OCI-LY1 (cell line): ENCODE data around the gene FBL.

Source experiments
- H2AFZ ChIP-seq: fragments of 200-600 bp; sonication (generic), shearing (Covaris generic); 2 replicates; pipeline ENCODE4 v1.6.0; 2014; ENCODE audit warnings: antibody characterized with exemption, mild to moderate bottlenecking, low read length
- H3F3A ChIP-seq: fragments of 200-600 bp; sonication (generic), shearing (Covaris generic); 2 replicates; pipeline ENCODE4 v1.6.0; 2014; ENCODE audit warnings: mild to moderate bottlenecking, antibody characterized with exemption, low read length, moderate library complexity; ENCODE audit not compliant: insufficient read depth
- H3K27ac ChIP-seq: fragments of 200-600 bp; sonication (generic); 2 replicates; pipeline ENCODE4 v1.5.1; 2014; ENCODE audit warnings: low read length, mixed run types, mild to moderate bottlenecking, low read depth; ENCODE audit not compliant: poor library complexity, severe bottlenecking
- H3K27me3 ChIP-seq: fragments of 200-600 bp; sonication (generic); 2 replicates; pipeline ENCODE4 v1.6.0; 2014; ENCODE audit warnings: antibody characterized with exemption, mild to moderate bottlenecking, low read length, moderate library complexity; ENCODE audit not compliant: insufficient read depth
- H3K36me3 ChIP-seq: fragments of 200-600 bp; sonication (generic); 2 replicates; pipeline ENCODE4 v1.6.1; 2014; ENCODE audit warnings: mild to moderate bottlenecking, antibody characterized with exemption, low read length, moderate library complexity, mixed read lengths; ENCODE audit not compliant: insufficient read depth
- H3K4me1 ChIP-seq: fragments of 200-600 bp; sonication (generic); 2 replicates; pipeline ENCODE4 v1.5.1; 2014; ENCODE audit warnings: mild to moderate bottlenecking, low read length, moderate library complexity; ENCODE audit not compliant: insufficient read depth, severe bottlenecking
- H3K4me2 ChIP-seq: fragments of 200-600 bp; sonication (generic), shearing (Covaris generic); 2 replicates; pipeline ENCODE4 v1.6.1; 2014; ENCODE audit warnings: low read length
- H3K4me3 ChIP-seq: fragments of 200-600 bp; sonication (generic); 2 replicates; pipeline ENCODE4 v1.5.1; 2014; ENCODE audit warnings: low read length, low read depth, mild to moderate bottlenecking, mixed read lengths; ENCODE audit not compliant: poor library complexity, severe bottlenecking
- H3K79me2 ChIP-seq: fragments of 200-600 bp; shearing (Covaris generic); 2 replicates; pipeline ENCODE4 v1.6.1; 2016; ENCODE audit warnings: mixed run types, low read length, mixed read lengths; ENCODE audit not compliant: insufficient read depth
- H3K9ac ChIP-seq: fragments of 200-600 bp; sonication (generic), shearing (Covaris generic); 2 replicates; pipeline ENCODE4 v1.6.1; 2014; ENCODE audit warnings: mild to moderate bottlenecking, low read length, mixed read lengths
- H3K9me2 ChIP-seq: fragments of 200-600 bp; sonication (generic), shearing (Covaris generic); 2 replicates; pipeline ENCODE4 v1.6.1; 2014; ENCODE audit warnings: low read depth, mild to moderate bottlenecking, low read length, mixed read lengths
- H3K9me3 ChIP-seq: fragments of 200-600 bp; shearing (Covaris generic); 2 replicates; pipeline ENCODE4 v1.6.1; 2014; ENCODE audit warnings: low read length, mixed read lengths
- H4K20me1 ChIP-seq: fragments of 200-600 bp; sonication (generic), shearing (Covaris generic); 2 replicates; pipeline ENCODE4 v1.6.0; 2016; ENCODE audit warnings: mild to moderate bottlenecking, low read length; ENCODE audit not compliant: insufficient read depth
- EZH2 ChIP-seq: fragments of 200-600 bp; sonication (generic), shearing (Covaris generic); IDR thresholded peaks from 2 replicates; pipeline ENCODE4 v1.8.0; 2017; ENCODE audit warnings: borderline replicate concordance, mixed run types, mild to moderate bottlenecking, antibody characterized with exemption, low read length, moderate library complexity, mixed read lengths
- TF ChIP-seq, protein P1 (sequence below): fragments of 200-600 bp; sonication (generic), shearing (Covaris generic); IDR thresholded peaks from 2 replicates; pipeline ENCODE4 v1.5.1; 2017; ENCODE audit warnings: mild to moderate bottlenecking, antibody characterized with exemption, low read length, moderate library complexity, mixed read lengths

The FBL gene

DNA sequence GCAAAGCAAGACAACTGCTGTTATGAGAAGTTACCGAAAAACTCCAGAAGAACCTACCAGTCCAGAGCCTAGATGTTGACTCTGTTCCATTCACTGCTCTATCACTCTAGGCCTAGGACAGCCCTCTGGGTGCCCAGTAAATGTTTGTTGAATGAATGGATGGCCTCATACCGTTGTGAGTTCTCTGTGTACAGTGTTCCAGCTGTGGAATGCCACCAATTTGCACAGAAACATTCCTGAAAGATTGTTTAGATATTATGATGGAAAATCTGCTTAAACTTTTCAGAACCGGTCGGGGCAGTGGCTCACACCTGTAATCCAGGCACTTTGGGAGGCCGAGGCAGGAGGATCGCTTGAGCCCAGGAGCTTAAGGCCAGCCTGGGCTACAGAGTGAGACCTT, 1.3 kb upstream of the FBL start:
- Histone ChIP-seq H3K27me3 (no peaks in the 10 kb centered on the region), H4K20me1 (no peaks in the 10 kb centered on the region), H3F3A (no peaks in the 10 kb centered on the region), H3K4me3 (no peak overlapping the region), H3K79me2 (peaks cover 36% of the 10 kb centered on the region), H3K27ac (no peak overlapping the region), H3K36me3 (no peaks in the 10 kb centered on the region), H3K9ac (no peak overlapping the region), H2AFZ (no peak overlapping the region), H3K9me2 (no peaks in the 10 kb centered on the region), H3K9me3 (no peaks in the 10 kb centered on the region), H3K4me1 (peaks cover 32% of the 10 kb centered on the region), H3K4me2 (no peak overlapping the region)
- TF ChIP-seq EZH2 = no peak
- TF ChIP-seq, protein P1, sequence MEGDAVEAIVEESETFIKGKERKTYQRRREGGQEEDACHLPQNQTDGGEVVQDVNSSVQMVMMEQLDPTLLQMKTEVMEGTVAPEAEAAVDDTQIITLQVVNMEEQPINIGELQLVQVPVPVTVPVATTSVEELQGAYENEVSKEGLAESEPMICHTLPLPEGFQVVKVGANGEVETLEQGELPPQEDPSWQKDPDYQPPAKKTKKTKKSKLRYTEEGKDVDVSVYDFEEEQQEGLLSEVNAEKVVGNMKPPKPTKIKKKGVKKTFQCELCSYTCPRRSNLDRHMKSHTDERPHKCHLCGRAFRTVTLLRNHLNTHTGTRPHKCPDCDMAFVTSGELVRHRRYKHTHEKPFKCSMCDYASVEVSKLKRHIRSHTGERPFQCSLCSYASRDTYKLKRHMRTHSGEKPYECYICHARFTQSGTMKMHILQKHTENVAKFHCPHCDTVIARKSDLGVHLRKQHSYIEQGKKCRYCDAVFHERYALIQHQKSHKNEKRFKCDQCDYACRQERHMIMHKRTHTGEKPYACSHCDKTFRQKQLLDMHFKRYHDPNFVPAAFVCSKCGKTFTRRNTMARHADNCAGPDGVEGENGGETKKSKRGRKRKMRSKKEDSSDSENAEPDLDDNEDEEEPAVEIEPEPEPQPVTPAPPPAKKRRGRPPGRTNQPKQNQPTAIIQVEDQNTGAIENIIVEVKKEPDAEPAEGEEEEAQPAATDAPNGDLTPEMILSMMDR = no peak

DNA sequence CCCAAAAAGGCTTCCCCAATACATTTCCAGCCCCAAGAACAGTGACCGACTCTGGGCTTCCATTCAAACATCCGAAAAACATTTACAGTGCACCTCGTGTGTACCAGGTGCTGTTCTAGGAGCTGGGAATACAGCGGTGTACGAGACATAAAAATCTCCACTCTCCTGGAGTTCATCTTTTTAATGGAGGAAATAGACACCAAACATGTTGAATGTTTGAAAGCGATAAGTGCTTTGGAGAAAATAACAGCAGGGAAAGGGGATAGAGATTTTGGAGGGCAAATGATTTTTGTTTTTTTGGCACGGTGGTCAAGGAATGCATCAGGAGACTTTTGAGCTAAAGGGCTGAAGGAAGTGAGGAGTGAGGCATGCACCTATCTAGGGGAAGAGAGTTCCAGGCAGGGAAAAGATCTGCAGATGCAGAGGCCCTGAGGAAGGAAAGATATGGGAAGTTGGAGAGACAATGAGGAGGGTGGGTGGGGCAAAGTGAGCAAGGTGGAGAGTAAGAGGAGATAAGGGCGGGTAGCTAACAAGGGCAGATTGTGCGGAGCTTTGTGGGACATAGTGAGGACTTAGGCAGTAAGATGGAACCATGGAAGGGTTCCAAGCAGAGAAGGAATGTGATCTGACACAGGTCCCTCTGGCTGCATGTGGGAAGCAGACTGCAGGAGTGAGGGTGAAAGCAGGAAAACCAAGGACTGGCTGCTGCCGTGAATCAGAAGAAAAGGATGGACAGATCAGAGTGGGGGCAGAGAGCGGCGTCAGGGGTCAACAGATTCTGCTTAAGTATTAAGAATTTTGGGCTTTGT, 703 bp upstream of the FBL start:
- Histone ChIP-seq H4K20me1 (no peaks in the 10 kb centered on the region), H3K27ac (peak overlapping the region; percentile 15), H3K9me3 (no peaks in the 10 kb centered on the region), H3K27me3 (no peaks in the 10 kb centered on the region), H3K4me3 (peak overlapping the region; percentile 88), H3K9me2 (no peaks in the 10 kb centered on the region), H3F3A (no peaks in the 10 kb centered on the region), H3K4me2 (peak overlapping the region; percentile 91), H3K9ac (peak overlapping the region; percentile 95), H3K4me1 (peaks cover 36% of the 10 kb centered on the region), H3K79me2 (peaks cover 42% of the 10 kb centered on the region), H3K36me3 (no peaks in the 10 kb centered on the region), H2AFZ (peak overlapping the region; percentile 39; the same call in 1 of the 2 replicates)
- TF ChIP-seq, protein P1 = no peak
- no peak for TF ChIP-seq EZH2

DNA sequence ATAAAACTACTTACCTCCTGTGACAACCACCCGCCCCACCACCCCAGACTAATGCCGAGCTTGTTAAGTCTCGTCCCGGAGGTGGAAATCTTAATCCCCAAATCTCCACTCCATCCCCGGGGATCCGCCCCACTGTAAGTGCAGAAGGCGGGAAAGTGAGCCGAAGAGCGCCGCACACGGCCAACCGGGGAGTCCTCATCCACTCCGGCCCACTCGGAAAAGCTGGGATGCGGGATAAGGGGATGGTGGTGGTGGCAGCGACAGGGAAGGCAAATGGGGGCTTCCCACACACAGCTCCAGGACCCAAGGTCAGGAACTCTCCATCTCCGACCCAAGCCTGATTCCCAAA, 621 bp downstream of the FBL start:
- Histone ChIP-seq H3K4me2 (peak overlapping the region; percentile 91), H3K27ac (peak overlapping the region; percentile 48), H3F3A (no peaks in the 10 kb centered on the region), H3K79me2 (peaks cover 56% of the 10 kb centered on the region), H3K4me3 (peak overlapping the region; percentile 88), H3K9ac (peak overlapping the region; percentile 95), H3K27me3 (no peaks in the 10 kb centered on the region), H3K9me2 (no peaks in the 10 kb centered on the region), H3K9me3 (no peaks in the 10 kb centered on the region), H2AFZ (no peak overlapping the region), H3K36me3 (peaks cover 9% of the 10 kb centered on the region), H3K4me1 (peaks cover 36% of the 10 kb centered on the region), H4K20me1 (0 out of 2 replicates have a peak, but pooled peaks cover 3% of the 10 kb centered on the region)
- no peak for TF ChIP-seq EZH2
- TF ChIP-seq, protein P1 = no peak
